GM20000 (cell line): ENCODE measurements around the gene ANKRD6.

Experiments
- DNase-seq: peaks from one replicate; pipeline ENCODE4 v3.0.0; 2012; ENCODE audit warnings: low spot score
- TF ChIP-seq, protein P1 (sequence below): IDR thresholded peaks from 2 replicates; pipeline ENCODE4 v1.5.1; 2012; ENCODE audit warnings: mild to moderate bottlenecking, control low read depth; ENCODE audit errors: extremely low read depth, missing control alignments

The ANKRD6 gene

DNA sequence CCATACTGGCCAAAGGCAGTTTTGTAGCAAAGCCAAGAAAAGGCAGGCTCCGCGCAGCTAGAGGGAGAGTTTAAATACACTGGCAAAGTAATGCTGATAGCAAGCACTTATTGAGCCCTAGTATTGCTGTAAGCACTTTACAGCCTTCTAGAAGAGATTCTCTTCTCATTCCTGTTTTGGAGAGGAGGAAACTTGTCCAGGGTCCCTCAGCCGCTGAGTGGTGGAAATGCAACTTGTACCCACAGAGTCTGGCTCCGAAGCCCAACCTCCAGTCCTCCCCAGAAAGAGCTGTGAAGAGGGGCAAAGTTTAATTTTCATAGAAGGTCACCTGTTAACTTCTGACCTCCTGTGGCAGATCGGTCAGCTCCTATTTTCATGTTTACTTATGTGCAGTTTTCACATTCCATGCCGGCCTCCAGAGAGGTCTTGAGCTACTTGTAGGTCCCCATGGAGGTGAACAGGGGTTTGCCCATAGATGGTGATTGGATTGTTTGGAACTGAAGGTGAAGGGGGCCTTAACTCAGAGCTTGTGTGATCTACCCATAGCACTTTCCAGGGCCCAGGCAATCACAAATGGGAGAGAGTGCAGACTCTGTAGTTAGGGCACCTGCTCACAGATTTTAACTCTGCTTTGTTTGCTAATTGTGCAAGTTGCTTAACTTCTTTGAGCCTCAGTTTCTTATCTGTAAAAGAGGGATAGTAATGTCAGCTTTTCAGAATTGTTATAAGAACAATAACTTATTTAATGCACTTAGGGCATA lies 134.9 kb downstream of the ANKRD6 start:
- DNase-seq: no peak
- TF ChIP-seq, protein P1, sequence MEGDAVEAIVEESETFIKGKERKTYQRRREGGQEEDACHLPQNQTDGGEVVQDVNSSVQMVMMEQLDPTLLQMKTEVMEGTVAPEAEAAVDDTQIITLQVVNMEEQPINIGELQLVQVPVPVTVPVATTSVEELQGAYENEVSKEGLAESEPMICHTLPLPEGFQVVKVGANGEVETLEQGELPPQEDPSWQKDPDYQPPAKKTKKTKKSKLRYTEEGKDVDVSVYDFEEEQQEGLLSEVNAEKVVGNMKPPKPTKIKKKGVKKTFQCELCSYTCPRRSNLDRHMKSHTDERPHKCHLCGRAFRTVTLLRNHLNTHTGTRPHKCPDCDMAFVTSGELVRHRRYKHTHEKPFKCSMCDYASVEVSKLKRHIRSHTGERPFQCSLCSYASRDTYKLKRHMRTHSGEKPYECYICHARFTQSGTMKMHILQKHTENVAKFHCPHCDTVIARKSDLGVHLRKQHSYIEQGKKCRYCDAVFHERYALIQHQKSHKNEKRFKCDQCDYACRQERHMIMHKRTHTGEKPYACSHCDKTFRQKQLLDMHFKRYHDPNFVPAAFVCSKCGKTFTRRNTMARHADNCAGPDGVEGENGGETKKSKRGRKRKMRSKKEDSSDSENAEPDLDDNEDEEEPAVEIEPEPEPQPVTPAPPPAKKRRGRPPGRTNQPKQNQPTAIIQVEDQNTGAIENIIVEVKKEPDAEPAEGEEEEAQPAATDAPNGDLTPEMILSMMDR: no peak

DNA sequence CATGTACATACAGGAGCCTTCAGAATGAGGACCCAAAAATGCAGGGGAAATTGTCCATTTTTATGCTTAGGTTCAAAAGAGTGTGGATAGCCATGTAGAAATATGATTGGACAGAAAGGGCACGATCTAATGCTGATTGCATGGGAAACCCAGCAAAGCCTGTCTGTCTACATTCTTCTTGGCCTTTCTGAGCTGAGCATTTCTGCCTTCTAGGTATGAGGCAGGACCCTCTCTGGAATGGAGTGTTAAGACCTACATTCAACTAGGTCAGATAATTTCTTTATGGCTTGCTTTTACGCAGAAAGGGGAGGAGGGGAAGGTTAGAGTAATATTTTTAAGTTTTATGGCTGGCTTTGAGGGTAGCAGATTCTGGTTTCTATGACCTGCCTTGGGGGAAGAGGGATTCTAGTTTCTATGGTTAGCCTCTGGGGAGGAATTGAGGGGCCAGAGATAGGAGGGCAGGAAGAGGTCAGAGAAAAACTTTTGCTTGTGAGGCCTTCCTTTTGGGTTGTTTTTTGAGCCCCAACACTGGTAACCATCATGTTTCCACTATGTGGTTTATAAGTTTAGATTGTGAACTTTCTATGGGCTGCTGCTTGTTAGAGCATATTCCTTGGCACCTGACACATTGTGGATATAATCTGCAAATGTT lies 142.1 kb downstream of the ANKRD6 start:
- no peak for DNase-seq
- TF ChIP-seq, protein P1: no peak

DNA sequence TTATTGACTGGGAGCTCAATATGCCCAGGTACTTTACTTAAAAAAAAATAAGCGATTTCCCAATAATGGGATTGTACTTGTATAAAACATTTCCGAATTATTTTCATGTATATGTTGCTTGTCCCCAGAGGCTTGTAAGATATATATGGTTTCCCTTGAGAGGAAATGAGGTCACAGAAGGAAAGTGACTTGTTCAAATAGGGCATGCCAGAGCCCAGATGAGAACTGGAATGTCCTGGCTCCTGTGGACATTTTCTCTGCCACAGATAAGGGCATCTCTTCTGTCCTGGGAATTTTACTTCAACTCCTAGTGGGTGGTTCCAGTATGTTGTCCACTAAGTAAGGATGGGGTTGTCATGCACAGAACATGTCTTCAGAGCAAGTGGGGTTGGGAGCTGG lies 142.6 kb downstream of the ANKRD6 start:
- TF ChIP-seq, protein P1: no peak
- no peak for DNase-seq

DNA sequence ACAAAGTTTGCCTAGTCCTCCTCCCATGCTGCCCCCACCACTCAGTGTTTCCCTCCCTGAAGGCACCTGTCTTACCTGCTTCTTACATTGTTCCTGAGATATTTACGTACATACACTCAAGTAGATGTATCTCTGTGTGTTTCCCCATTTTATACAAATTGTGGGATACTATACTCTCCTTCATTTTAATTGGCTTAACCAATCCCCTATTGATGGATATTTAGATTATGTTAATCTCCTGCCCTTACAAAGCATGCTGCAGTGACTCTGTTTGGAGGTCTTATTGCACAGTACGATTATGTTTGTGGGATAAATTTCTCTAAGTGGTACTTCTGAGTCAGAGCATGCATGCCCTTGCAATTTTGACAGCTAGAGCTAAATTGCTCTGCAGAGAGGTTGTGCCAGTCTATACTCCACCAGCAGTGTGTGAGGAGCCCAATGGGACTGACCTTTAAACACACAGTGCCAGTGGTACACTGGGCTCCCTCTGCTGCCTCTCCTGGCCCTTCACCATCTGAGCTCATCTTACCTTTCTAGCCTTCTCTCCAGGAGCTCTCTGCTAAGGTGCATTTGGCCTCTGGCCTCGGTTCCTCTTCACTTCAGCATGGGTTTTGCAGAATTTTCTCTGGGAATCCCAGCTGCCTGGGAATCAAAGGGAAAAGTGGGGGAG lies 148.2 kb downstream of the ANKRD6 start:
- no peak for DNase-seq
- TF ChIP-seq, protein P1: no peak

DNA sequence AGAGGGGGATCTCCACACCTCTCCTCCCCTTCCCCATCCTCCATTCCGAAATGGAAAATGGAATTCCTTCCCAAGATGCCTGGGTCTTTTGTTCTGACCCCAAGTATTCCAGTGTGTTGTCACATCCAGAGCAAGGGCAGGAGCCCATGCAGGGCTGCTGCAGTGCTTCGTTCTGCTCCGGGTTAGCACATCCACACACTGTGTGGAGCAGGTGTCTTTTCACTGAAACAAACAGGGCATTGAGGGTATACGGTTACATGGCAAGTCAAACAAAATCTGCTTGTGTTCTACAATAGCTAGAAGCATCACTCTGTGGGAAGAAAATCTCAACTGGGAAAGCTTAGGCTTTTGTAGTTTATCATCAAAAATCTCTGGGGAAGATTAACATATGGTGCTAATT lies 148.7 kb downstream of the ANKRD6 start:
- TF ChIP-seq, protein P1: no peak
- DNase-seq: no peak

DNA sequence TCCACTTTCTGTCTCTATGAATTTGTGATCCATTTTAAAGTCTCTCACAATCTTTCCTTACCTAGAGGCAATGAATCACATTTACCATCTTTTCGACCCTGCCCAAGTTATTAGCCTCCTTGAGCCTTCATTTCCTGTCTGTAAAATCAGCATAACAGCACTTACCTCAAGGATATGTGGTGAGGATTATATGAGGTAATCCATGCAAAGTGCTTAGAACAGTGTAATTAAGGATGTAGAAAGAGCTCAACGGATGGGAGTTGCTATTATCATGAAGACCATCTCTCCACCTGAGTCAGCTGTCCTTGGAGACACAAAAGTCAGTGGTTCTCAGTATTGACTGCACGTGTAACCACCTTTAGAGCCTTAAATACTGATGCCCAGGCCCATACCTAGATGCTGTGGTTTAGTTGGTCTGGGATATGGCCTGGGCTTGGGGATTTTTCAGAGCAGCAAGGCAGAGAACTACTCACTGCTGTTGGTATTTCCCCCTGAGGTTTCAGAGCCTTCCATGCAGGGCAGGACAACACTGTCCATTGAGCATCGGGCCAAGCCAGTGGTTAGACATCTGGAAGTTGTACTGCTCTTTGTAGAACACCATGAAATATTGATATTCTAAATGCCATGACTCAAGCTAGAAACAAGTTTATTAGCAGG lies 149.8 kb downstream of the ANKRD6 start:
- DNase-seq: no peak
- TF ChIP-seq, protein P1: no peak
